ENCODE data around the gene ACP4. TPM values are rescaled to one million over a fixed set of nuclear protein-coding genes. Genes with fewer than 3 reads are reported as not detected.

ACP4 gene
- total RNA-seq, 1 donor from 2014 or later, result not detected

GRCh38 chr19:50815439-50815838 is 25.2 kb downstream of the ACP4 start:
- H3K36me3 Mint-ChIP-seq, result no peaks in the 10 kb centered on the region
- no peak overlapping the region for H3K4me3 Mint-ChIP-seq
- no peak overlapping the region for H3K27ac Mint-ChIP-seq
- peaks cover 10% of the 10 kb centered on the region for H3K4me1 Mint-ChIP-seq
- peaks cover 4% of the 10 kb centered on the region for H3K9me3 Mint-ChIP-seq
- TF ChIP-seq CTCF (IDR thresholded peaks at IDR 0.05; ENCODE audit: unreplicated experiment), result no peak
- DNase-seq (ENCODE audit: low spot score in 2 of 2, unreplicated experiment in 2 of 2), result no peak
- peaks cover 80% of the 10 kb centered on the region for H3K27me3 Mint-ChIP-seq (ENCODE audit: low read depth)

DNA sequence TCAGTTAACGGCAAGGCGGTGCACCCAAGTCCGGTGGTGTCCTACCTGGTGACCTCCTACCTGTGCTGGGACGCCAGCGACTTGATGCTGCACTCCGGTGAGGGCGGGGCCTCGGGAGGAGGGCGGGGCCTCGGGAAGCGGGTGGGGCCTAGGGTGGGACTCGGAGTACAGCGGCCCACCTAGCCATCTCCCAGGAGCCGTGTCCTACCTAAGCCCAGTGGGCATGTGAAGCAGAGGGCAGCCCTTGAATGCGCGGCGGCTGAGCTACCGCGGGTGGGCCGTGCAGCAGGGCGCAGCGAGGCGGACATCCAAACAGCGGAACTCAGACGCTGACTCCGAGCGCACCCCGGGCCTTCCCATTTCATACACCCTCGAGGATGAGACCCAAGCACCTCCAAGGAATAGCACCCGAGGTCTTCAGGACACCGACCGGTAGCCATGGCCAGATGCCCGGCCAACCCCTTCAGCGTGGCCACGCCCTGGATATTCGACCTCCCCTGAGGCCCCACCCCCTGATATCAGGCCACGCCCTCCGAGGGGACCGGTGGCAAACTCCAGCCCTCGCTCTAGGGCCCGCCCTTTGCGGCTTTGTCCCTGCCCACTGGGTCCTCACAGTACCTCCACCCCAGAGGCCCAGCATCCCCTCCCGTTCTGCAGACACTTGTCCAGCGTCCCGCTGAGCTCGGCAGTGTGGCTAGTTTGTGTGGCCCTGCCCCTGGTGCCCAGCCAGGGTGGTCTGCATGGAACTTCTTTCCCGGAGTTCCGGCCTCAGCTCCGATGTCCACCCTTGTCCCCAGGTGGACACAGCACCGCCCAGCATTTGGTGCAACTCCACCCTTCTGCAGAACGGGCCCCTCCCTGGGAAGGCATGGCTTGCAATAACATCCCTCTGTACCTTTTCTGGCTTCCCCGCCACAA is 28.0 kb downstream of the ACP4 start:
- H3K9me3 Mint-ChIP-seq, result peaks cover 4% of the 10 kb centered on the region
- peaks cover 16% of the 10 kb centered on the region for H3K4me1 Mint-ChIP-seq
- H3K27ac Mint-ChIP-seq, result no peak overlapping the region
- no peaks in the 10 kb centered on the region for H3K36me3 Mint-ChIP-seq
- peak overlapping the region; percentile 53 for H3K4me3 Mint-ChIP-seq
- no peak for TF ChIP-seq CTCF (IDR thresholded peaks at IDR 0.05; ENCODE audit: unreplicated experiment)
- H3K27me3 Mint-ChIP-seq (ENCODE audit: low read depth), result peaks cover 92% of the 10 kb centered on the region
- no peak for DNase-seq (ENCODE audit: low spot score in 2 of 2, unreplicated experiment in 2 of 2)

DNA sequence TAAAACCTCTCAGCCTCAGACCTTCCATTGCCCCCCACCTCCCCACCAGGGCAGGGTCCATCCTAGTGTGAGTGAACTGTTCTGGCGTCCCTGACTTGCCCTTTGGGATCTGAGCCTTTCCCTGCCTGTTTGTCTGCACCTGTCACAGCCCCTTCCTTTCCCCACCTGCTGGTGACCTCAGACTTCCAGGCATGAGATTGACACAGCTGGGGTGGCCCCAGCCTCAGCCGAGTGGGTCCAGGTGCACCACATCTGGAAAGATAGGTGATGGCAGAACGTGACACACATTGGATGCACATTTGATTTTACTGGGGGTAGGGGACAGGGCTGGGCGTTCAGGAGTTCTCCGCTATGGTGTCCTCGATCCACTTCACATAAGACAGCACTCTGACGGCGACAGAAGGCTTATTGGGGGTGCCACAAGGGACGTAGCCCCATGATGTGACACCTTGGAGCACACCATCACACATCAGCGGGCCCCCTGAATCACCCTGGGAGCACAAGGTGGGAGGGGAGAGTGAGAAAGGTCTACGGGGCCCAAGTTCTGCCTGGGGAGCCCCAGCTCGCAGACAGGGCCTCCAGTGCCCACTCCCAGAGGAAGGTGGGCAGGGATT is 28.8 kb downstream of the ACP4 start:
- no peaks in the 10 kb centered on the region for H3K36me3 Mint-ChIP-seq
- no peak overlapping the region for H3K27ac Mint-ChIP-seq
- DNase-seq (ENCODE audit: low spot score in 2 of 2, unreplicated experiment in 2 of 2), result no peak
- H3K4me3 Mint-ChIP-seq, result no peak overlapping the region
- TF ChIP-seq CTCF (IDR thresholded peaks at IDR 0.05; ENCODE audit: unreplicated experiment), result no peak
- peaks cover 16% of the 10 kb centered on the region for H3K4me1 Mint-ChIP-seq
- H3K9me3 Mint-ChIP-seq, result peaks cover 4% of the 10 kb centered on the region
- peaks cover 97% of the 10 kb centered on the region for H3K27me3 Mint-ChIP-seq (ENCODE audit: low read depth)

DNA sequence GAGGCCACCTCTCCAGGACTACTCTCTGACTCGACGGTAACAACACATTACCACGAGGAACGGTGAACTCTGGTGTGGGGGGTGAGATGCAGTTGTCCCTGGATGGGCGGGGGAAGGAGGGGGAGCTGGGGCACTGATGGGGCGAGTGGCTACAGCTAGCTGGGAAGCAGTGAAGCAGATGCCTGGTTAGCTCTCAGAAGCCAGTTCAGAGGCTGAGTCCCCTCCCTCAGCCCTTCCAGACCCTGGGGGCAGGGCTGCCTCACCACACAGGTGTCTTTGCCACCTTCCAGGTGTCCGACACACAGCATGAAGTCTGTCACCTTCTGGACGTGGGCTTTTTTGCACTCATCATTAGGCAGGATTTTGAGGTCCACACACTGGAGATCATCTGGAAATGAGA is 29.4 kb downstream of the ACP4 start:
- H3K4me1 Mint-ChIP-seq, result peaks cover 16% of the 10 kb centered on the region
- H3K4me3 Mint-ChIP-seq, result no peak overlapping the region
- H3K27ac Mint-ChIP-seq, result no peak overlapping the region
- H3K9me3 Mint-ChIP-seq, result peaks cover 4% of the 10 kb centered on the region
- no peak for DNase-seq (ENCODE audit: low spot score in 2 of 2, unreplicated experiment in 2 of 2)
- peaks cover 98% of the 10 kb centered on the region for H3K27me3 Mint-ChIP-seq (ENCODE audit: low read depth)
- no peaks in the 10 kb centered on the region for H3K36me3 Mint-ChIP-seq
- TF ChIP-seq CTCF (IDR thresholded peaks at IDR 0.05; ENCODE audit: unreplicated experiment), result no peak

GRCh38 chr19:50820086-50820485 is 29.9 kb downstream of the ACP4 start:
- H3K4me3 Mint-ChIP-seq, result peak overlapping the region; percentile 29

More at GRCh38 chr19:50820086-50820485, 29.9 kb downstream of the ACP4 start:
- H3K4me1 Mint-ChIP-seq, result peaks cover 16% of the 10 kb centered on the region
- H3K36me3 Mint-ChIP-seq, result no peaks in the 10 kb centered on the region
- peaks cover 96% of the 10 kb centered on the region for H3K27me3 Mint-ChIP-seq (ENCODE audit: low read depth)
- no peak for TF ChIP-seq CTCF (IDR thresholded peaks at IDR 0.05; ENCODE audit: unreplicated experiment)
- DNase-seq (ENCODE audit: low spot score in 2 of 2, unreplicated experiment in 2 of 2), result no peak
- H3K9me3 Mint-ChIP-seq, result peaks cover 4% of the 10 kb centered on the region
- no peak overlapping the region for H3K27ac Mint-ChIP-seq

All from mesothelial cell of epicardium (in vitro differentiated cells).